ENCODE data around the gene BPGM.

Gene BPGM

GRCh38 chr7:134671609-134672008 is 25.0 kb downstream of the BPGM start:
- no peak for DNase-seq (ENCODE audit: low spot score)
- in situ Hi-C loops (cut with MboI; ENCODE audit: low pct_unique_long_range_greater_than_20kb, low sequenced_read_pairs, unreplicated experiment), result no loop called here
- TF ChIP-seq CTCF (IDR thresholded peaks at IDR 0.05; ENCODE audit: extremely low read depth, insufficient read depth, missing control alignments), result no peak

- in situ Hi-C loops (cut with MboI; ENCODE audit: low pct_unique_long_range_greater_than_20kb, low sequenced_read_pairs, unreplicated experiment), result no loop called here
- TF ChIP-seq CTCF (IDR thresholded peaks at IDR 0.05; ENCODE audit: extremely low read depth, insufficient read depth, missing control alignments), result no peak
These were observed 27.8 kb downstream of the BPGM start for GRCh38 chr7:134674424-134674823.

GRCh38 chr7:134676743-134677142 is 30.1 kb downstream of the BPGM start:
- in situ Hi-C loops (cut with MboI; ENCODE audit: low pct_unique_long_range_greater_than_20kb, low sequenced_read_pairs, unreplicated experiment), result no loop called here
- no peak for TF ChIP-seq CTCF (IDR thresholded peaks at IDR 0.05; ENCODE audit: extremely low read depth, insufficient read depth, missing control alignments)
- DNase-seq (ENCODE audit: low spot score), result no peak

More at GRCh38 chr7:134674424-134674823, 27.8 kb downstream of the BPGM start:
- no peak for DNase-seq (ENCODE audit: low spot score)

GRCh38 chr7:134678115-134678514 is 31.5 kb downstream of the BPGM start:
- no peak for DNase-seq (ENCODE audit: low spot score)
- TF ChIP-seq CTCF (IDR thresholded peaks at IDR 0.05; ENCODE audit: extremely low read depth, insufficient read depth, missing control alignments), result no peak
- in situ Hi-C loops (cut with MboI; ENCODE audit: low pct_unique_long_range_greater_than_20kb, low sequenced_read_pairs, unreplicated experiment), result no loop called here

- TF ChIP-seq CTCF (IDR thresholded peaks at IDR 0.05; ENCODE audit: extremely low read depth, insufficient read depth, missing control alignments), result no peak
These were observed 32.4 kb downstream of the BPGM start for GRCh38 chr7:134679006-134679405.

GRCh38 chr7:134684165-134684564 is 37.5 kb downstream of the BPGM start:
- TF ChIP-seq CTCF (IDR thresholded peaks at IDR 0.05; ENCODE audit: extremely low read depth, insufficient read depth, missing control alignments), result no peak
- no peak for DNase-seq (ENCODE audit: low spot score)
- in situ Hi-C loops (cut with MboI; ENCODE audit: low pct_unique_long_range_greater_than_20kb, low sequenced_read_pairs, unreplicated experiment), result no loop called here

More at GRCh38 chr7:134679006-134679405, 32.4 kb downstream of the BPGM start:
- DNase-seq (ENCODE audit: low spot score), result no peak
- in situ Hi-C loops (cut with MboI; ENCODE audit: low pct_unique_long_range_greater_than_20kb, low sequenced_read_pairs, unreplicated experiment), result no loop called here

GRCh38 chr7:134685250-134685649 is 38.6 kb downstream of the BPGM start:
- DNase-seq (ENCODE audit: low spot score), result no peak
- in situ Hi-C loops (cut with MboI; ENCODE audit: low pct_unique_long_range_greater_than_20kb, low sequenced_read_pairs, unreplicated experiment), result no loop called here
- no peak for TF ChIP-seq CTCF (IDR thresholded peaks at IDR 0.05; ENCODE audit: extremely low read depth, insufficient read depth, missing control alignments)
